Liver (tissue), 9 donors: ENCODE results near the gene NDUFA13. TPM values are rescaled to one million over a fixed set of nuclear protein-coding genes. Genes with fewer than 3 reads are reported as not detected.

Source experiments
- DNase-seq: peaks from one replicate; pipeline ENCODE4 v3.0.0-alpha.2; 2017; ENCODE audit warnings: low spot score
- H3K27ac ChIP-seq, 2 donors: one replicate each; pipeline ENCODE4 v1.7.0; 2013; ENCODE audit warnings: inconsistent platforms in 2 of 2, low read length in 2 of 2, control low read depth in 1 of 2, low read depth in 1 of 2, mild to moderate bottlenecking in 1 of 2
- H3K27me3 ChIP-seq, 4 donors: one replicate each; pipeline versions ENCODE4 v1.6.1 to v1.7.0; 2013; ENCODE audit warnings: low read length in 3 of 4, inconsistent platforms in 1 of 4, mild to moderate bottlenecking in 1 of 4, moderate library complexity in 1 of 4; ENCODE audit not compliant: control insufficient read depth in 4 of 4, insufficient read depth in 4 of 4
- H3K36me3 ChIP-seq, 4 donors: one replicate each; pipeline versions ENCODE4 v1.6.1 to v1.7.0; 2013; ENCODE audit warnings: low read length in 3 of 4, mild to moderate bottlenecking in 3 of 4, low read depth in 1 of 4, moderate library complexity in 1 of 4; ENCODE audit not compliant: control insufficient read depth in 4 of 4, insufficient read depth in 3 of 4
- H3K4me1 ChIP-seq, 4 donors: one replicate each; pipeline versions ENCODE4 v1.6.1 to v1.7.0; 2013; ENCODE audit warnings: low read length in 3 of 4, mild to moderate bottlenecking in 3 of 4, moderate library complexity in 1 of 4; ENCODE audit not compliant: control insufficient read depth in 4 of 4, insufficient read depth in 4 of 4
- H3K4me3 ChIP-seq, 3 donors: one replicate each; pipeline versions ENCODE4 v1.6.1 to v1.7.0; 2013; ENCODE audit warnings: low read length in 3 of 3, control low read depth in 1 of 3, low read depth in 1 of 3, mild to moderate bottlenecking in 1 of 3
- H3K9ac ChIP-seq, 2 donors: one replicate each; pipeline ENCODE4 v1.7.0; 2013; ENCODE audit warnings: low read length in 2 of 2, mild to moderate bottlenecking in 2 of 2, moderate library complexity in 2 of 2, control low read depth in 1 of 2, low read depth in 1 of 2
- H3K9me3 ChIP-seq, 4 donors: one replicate each; pipeline versions ENCODE4 v1.6.1 to v1.7.0; 2013; ENCODE audit warnings: low read length in 3 of 4; ENCODE audit not compliant: control insufficient read depth in 4 of 4
- ATF3 ChIP-seq: IDR thresholded peaks from 2 replicates; pipeline ENCODE4 v1.6.1; 2016; ENCODE audit warnings: antibody characterized with exemption
- EGR1 ChIP-seq, 2 donors: IDR thresholded peaks; 2 replicates each; pipeline ENCODE4 v1.6.1; 2016 to 2018; ENCODE audit warnings: antibody characterized with exemption in 2 of 2, low read depth in 2 of 2
- FOXA1 ChIP-seq: IDR thresholded peaks from 2 replicates; pipeline ENCODE4 v1.6.1; 2016; ENCODE audit warnings: antibody characterized with exemption
- FOXA2 ChIP-seq: IDR thresholded peaks from 2 replicates; pipeline ENCODE4 v1.6.1; 2016; ENCODE audit warnings: antibody characterized with exemption
- GABPA ChIP-seq, 2 donors: IDR thresholded peaks in 1 of 2; conservative IDR thresholded peaks in 1 of 2; 2 replicates each; pipeline ENCODE4 v1.6.1; 2016; ENCODE audit warnings: antibody characterized with exemption in 2 of 2, mild to moderate bottlenecking in 1 of 2, moderate library complexity in 1 of 2
- HNF4A ChIP-seq, 2 donors: conservative IDR thresholded peaks; 2 replicates each; pipeline ENCODE4 v1.6.1; 2016; ENCODE audit warnings: antibody characterized with exemption in 2 of 2, mild to moderate bottlenecking in 2 of 2
- JUND ChIP-seq, 2 donors: IDR thresholded peaks; 2 replicates each; pipeline ENCODE4 v1.6.1; 2016; ENCODE audit warnings: antibody characterized with exemption in 2 of 2
- NR2F2 ChIP-seq: IDR thresholded peaks from 2 replicates; pipeline ENCODE4 v1.6.1; 2016; ENCODE audit warnings: antibody characterized with exemption
- RXRA ChIP-seq, 2 donors: IDR thresholded peaks; 2 replicates each; pipeline ENCODE4 v1.6.1; 2017 to 2018; ENCODE audit warnings: antibody characterized with exemption in 2 of 2, mild to moderate bottlenecking in 1 of 2
- SP1 ChIP-seq: IDR thresholded peaks from 2 replicates; pipeline ENCODE4 v1.6.1; 2018; ENCODE audit warnings: antibody characterized with exemption, mild to moderate bottlenecking
- TAF1 ChIP-seq: conservative IDR thresholded peaks from 2 replicates; pipeline ENCODE4 v1.6.1; 2016; ENCODE audit warnings: antibody characterized with exemption, mild to moderate bottlenecking
- YY1 ChIP-seq: IDR thresholded peaks from 2 replicates; pipeline ENCODE4 v1.6.1; 2016; ENCODE audit warnings: antibody characterized with exemption, mild to moderate bottlenecking
- ZBTB33 ChIP-seq: IDR thresholded peaks from 2 replicates; pipeline ENCODE4 v1.6.1; 2016; ENCODE audit warnings: antibody characterized with exemption
- WGBS: extraction: QIAGEN DNeasy Blood & Tissue Kit; methylation state at CpG from one replicate; pipeline ENCODE4 v1.1.7; 2013; 5-methylcytosine and 5-hydroxymethylcytosine counted together
- polyA plus RNA-seq, 2 donors: library from polyadenylated mRNA; stranded (reverse) in 1 of 2; unstranded in 1 of 2; fragments of 200-250 nt in 1 of 2; fragments of >200 nt in 1 of 2; fragmentation: Nextera tagmentation in 1 of 2; extraction: Ambion mirVana in 1 of 2; gene quantifications; one replicate each; pipeline versions ENCODE4 v1.2.1 to v1.2.3, GENCODE V29; 2013 to 2015
- total RNA-seq, 2 donors: library from RNA; depleted of rRNA; stranded (reverse); fragments of >200 nt; gene quantifications; one replicate each; pipeline ENCODE4 v1.2.3, GENCODE V29; 2014
- donor health status: healthy.
- donor health status: healthy.
- donor health status: healthy.
- donor health status: healthy.
- donor health status: healthy.

Gene NDUFA13
- total and polyA plus RNA-seq, 4 donors = 45.3 to 239 (median 130) TPM

GRCh38 chr19:19502808-19503602 lies 13.0 kb upstream of the NDUFA13 start:
- WGBS = 94% methylated on average over 18 of the region's 18 CpGs
- Histone ChIP-seq H3K36me3 (peaks cover 21 to 90% (median 46%) of the 10 kb centered on the region in 4 donors), H3K27ac (no peak overlapping the region), H3K4me3 (no peak overlapping the region), H3K9me3 (no peaks in the 10 kb centered on the region), H3K9ac (no peak overlapping the region), H3K27me3 (no peaks in the 10 kb centered on the region), H3K4me1 (no peaks in the 10 kb centered on the region)
- DNase-seq = no peak
- TF ChIP-seq FOXA2 (no peak), YY1 (no peak), ZBTB33 (no peak), FOXA1 (no peak), GABPA (IDR thresholded peaks at IDR 0.05 in 1 of 2, conservative IDR thresholded peaks at IDR 0.05 in 1 of 2) (no peak), HNF4A (conservative IDR thresholded peaks at IDR 0.05) (no peak)

- 95% methylated on average over 23 of the region's 23 CpGs for WGBS
- no peaks in the 10 kb centered on the region for H3K27me3 ChIP-seq
- peaks cover 17 to 70% (median 32%) of the 10 kb centered on the region in 4 donors for H3K36me3 ChIP-seq
- H3K4me3 ChIP-seq = no peak overlapping the region
- no peak for TF ChIP-seq ATF3
- no peak for TF ChIP-seq SP1
- TF ChIP-seq HNF4A (conservative IDR thresholded peaks at IDR 0.05) = no peak
- TF ChIP-seq EGR1 (IDR thresholded peaks at IDR 0.05; ENCODE audit: low read depth in 2 of 2) = no peak
- no peak for TF ChIP-seq NR2F2
- TF ChIP-seq RXRA (IDR thresholded peaks at IDR 0.05) = no peak
- no peak for TF ChIP-seq GABPA (IDR thresholded peaks at IDR 0.05 in 1 of 2, conservative IDR thresholded peaks at IDR 0.05 in 1 of 2)
- TF ChIP-seq TAF1 = no peak
- TF ChIP-seq FOXA1 = no peak
- TF ChIP-seq ZBTB33 = no peak
- no peak for TF ChIP-seq JUND (IDR thresholded peaks at IDR 0.05)
- H3K4me1 ChIP-seq = no peaks in the 10 kb centered on the region
- H3K27ac ChIP-seq = no peak overlapping the region
- no peak for DNase-seq
- H3K9me3 ChIP-seq = no peaks in the 10 kb centered on the region
- H3K9ac ChIP-seq = no peak overlapping the region
Measured at GRCh38 chr19:19504754-19505668, 11.0 kb upstream of the NDUFA13 start.
